Transverse colon (tissue), 4 donors: Measurements from ENCODE around the gene CWC27. TPM values are rescaled to one million over a fixed set of nuclear protein-coding genes. Genes with fewer than 3 reads are reported as not detected.

Experiments used
- DNase-seq: peaks from one replicate; pipeline ENCODE4 v3.0.0-alpha.2; 2019
- H3K27ac ChIP-seq, 4 donors: fragments of 200-600 bp; sonication (generic); 2 replicates each; pipeline ENCODE4 v1.5.1; 2016 to 2018; ENCODE audit warnings: inconsistent platforms in 4 of 4
- H3K27me3 ChIP-seq: fragments of 200-600 bp; sonication (generic); 2 replicates; pipeline ENCODE4 v1.5.1; 2017; ENCODE audit warnings: inconsistent platforms
- H3K36me3 ChIP-seq, 4 donors: fragments of 200-600 bp; sonication (generic); 2 replicates each; pipeline ENCODE4 v1.5.1; 2017 to 2019; ENCODE audit warnings: inconsistent platforms in 4 of 4
- H3K4me1 ChIP-seq, 4 donors: fragments of 200-600 bp; sonication (generic); 2 replicates each; pipeline ENCODE4 v1.5.1; 2017 to 2020; ENCODE audit warnings: inconsistent platforms in 4 of 4
- H3K4me3 ChIP-seq, 4 donors: fragments of 200-600 bp; sonication (generic); 1 replicate in 1 of 4; 2 replicates in 3 of 4; pipeline versions ENCODE4 v1.5.1 to v1.6.1; 2017 to 2019; ENCODE audit warnings: inconsistent platforms in 4 of 4
- H3K9me3 ChIP-seq, 2 donors: fragments of 200-600 bp; sonication (generic); 2 replicates each; pipeline ENCODE4 v1.5.1; 2017 to 2019; ENCODE audit warnings: inconsistent platforms in 2 of 2
- CTCF ChIP-seq, 5 experiments: fragments of 200-600 bp in 3 of 5; fragments of 450-650 bp in 2 of 5; sonication (generic) in 3 of 5; IDR thresholded peaks; 1 replicate in 2 of 5; 2 replicates in 3 of 5; pipeline ENCODE4 v1.5.1; 2016 to 2017; ENCODE audit warnings: antibody characterized with exemption in 5 of 5, inconsistent platforms in 3 of 5, mild to moderate bottlenecking in 2 of 5, moderate library complexity in 1 of 5
- EP300 ChIP-seq: sonication (generic); formaldehyde crosslinking; IDR thresholded peaks from one replicate; pipeline ENCODE4 v1.6.1; 2017; ENCODE audit warnings: antibody characterized with exemption, low read depth
- POLR2A ChIP-seq: fragments of 450-650 bp; IDR thresholded peaks from one replicate; pipeline ENCODE4 v1.6.1; 2016; ENCODE audit warnings: antibody characterized with exemption, mild to moderate bottlenecking, moderate library complexity
- POLR2AphosphoS5 ChIP-seq, 3 donors: sonication (generic); formaldehyde crosslinking; IDR thresholded peaks; one replicate each; pipeline ENCODE4 v1.6.1; 2016; ENCODE audit warnings: antibody characterized with exemption in 3 of 3
- WGBS, 2 donors: methylation state at CpG; one replicate each; pipeline ENCODE4 v1.1.5; 2018; ENCODE audit warnings: low coverage in 1 of 2; 5-methylcytosine and 5-hydroxymethylcytosine counted together
- in situ Hi-C, 4 donors: fragments of 200-750 bp; cut with MboI; loops; one replicate each; pipeline versions ENCODE4 v1.15.0 to v1.15.1; 2017; ENCODE audit warnings: low sequenced_read_pairs in 3 of 4, low pct_ligation_motif_present in 1 of 4, low pct_unique_long_range_greater_than_20kb in 1 of 4
- intact Hi-C: fragments of 100-400 bp; cut with DNase I; formaldehyde crosslinking; loops from one replicate; pipeline ENCODE4 v1.15.1; 2023; ENCODE audit warnings: low total_unique reads
- total RNA-seq, 4 donors: library from RNA; depleted of rRNA; stranded (reverse); fragments of >200 nt; gene quantifications; one replicate each; pipeline ENCODE4 v1.1.0, GENCODE V29; 2016

The CWC27 gene
- total RNA-seq, 4 donors from 2014 or later = 9.6 to 36.2 (median 15.6) TPM; not detected in 1

GRCh38 chr5:64765804-64766504 is 2.8 kb upstream of the CWC27 start:
- no peak overlapping the region for H3K27ac ChIP-seq
- H3K4me1 ChIP-seq = peaks cover 22 to 50% (median 32%) of the 10 kb centered on the region in 4 donors
- no peak overlapping the region for H3K4me3 ChIP-seq
- intact Hi-C loops (no loop called here), in situ Hi-C loops (no loop called here)
- TF ChIP-seq POLR2A (no peak), POLR2AphosphoS5 (IDR thresholded peaks at IDR 0.05) (peak in 1 of 3 donors; percentile 8), CTCF (IDR thresholded peaks at IDR 0.05) (no peak)
- no peaks in the 10 kb centered on the region for H3K9me3 ChIP-seq
- no peaks in the 10 kb centered on the region for H3K27me3 ChIP-seq
- DNase-seq = peak; percentile 17
- 82 to 94% methylated on average over 2 of the region's 2 CpGs for WGBS, 2 donors
- no peaks in the 10 kb centered on the region for H3K36me3 ChIP-seq

- in situ Hi-C loops = no loop called here
- Histone ChIP-seq H3K4me3 (peak overlapping the region in 1 of 4 donors; percentile 97), H3K4me1 (peaks cover 22 to 50% (median 32%) of the 10 kb centered on the region in 4 donors), H3K9me3 (no peaks in the 10 kb centered on the region), H3K27ac (no peak overlapping the region), H3K36me3 (no peaks in the 10 kb centered on the region), H3K27me3 (no peaks in the 10 kb centered on the region)
- 65 to 100% methylated on average over 2 of the region's 2 CpGs for WGBS, 2 donors
- TF ChIP-seq POLR2AphosphoS5 (IDR thresholded peaks at IDR 0.05) = no peak
- intact Hi-C loops = no loop called here
- DNase-seq = no peak
Measured at GRCh38 chr5:64766941-64767340, 1.8 kb upstream of the CWC27 start.

GRCh38 chr5:64767959-64768357 is 772 bp upstream of the CWC27 start:
- no peak for TF ChIP-seq POLR2A
- TF ChIP-seq EP300 = no peak
- no peak for TF ChIP-seq CTCF (IDR thresholded peaks at IDR 0.05)
- no peak for TF ChIP-seq POLR2AphosphoS5 (IDR thresholded peaks at IDR 0.05)
- intact Hi-C loops (no loop called here), in situ Hi-C loops (no loop called here)
- Histone ChIP-seq H3K27ac (peak overlapping the region; percentile 80 to 91 (median 90)), H3K4me3 (peak overlapping the region; percentile 64 to 97 (median 72)), H3K4me1 (peaks cover 22 to 50% (median 32%) of the 10 kb centered on the region in 4 donors), H3K36me3 (no peaks in the 10 kb centered on the region), H3K27me3 (no peaks in the 10 kb centered on the region), H3K9me3 (no peaks in the 10 kb centered on the region)
- 0% methylated on average over 2 to 10 of the region's 10 CpGs for whole genome bisulfite sequencing, 2 donors
- peak; percentile 15 for DNase-seq

GRCh38 chr5:64769855-64770254 is 1.1 kb downstream of the CWC27 start:
- no peaks in the 10 kb centered on the region for H3K27me3 ChIP-seq
- TF ChIP-seq CTCF (IDR thresholded peaks at IDR 0.05) (no peak), POLR2AphosphoS5 (IDR thresholded peaks at IDR 0.05) (no peak), POLR2A (no peak)
- no peaks in the 10 kb centered on the region for H3K9me3 ChIP-seq
- H3K4me3 ChIP-seq = peak overlapping the region in 3 of 4 donors; percentile 64 to 97 (median 79)
- H3K4me1 ChIP-seq = peaks cover 22 to 45% (median 32%) of the 10 kb centered on the region in 4 donors
- H3K36me3 ChIP-seq = no peaks in the 10 kb centered on the region
- no peak for DNase-seq
- in situ Hi-C loops (no loop called here), intact Hi-C loops (no loop called here)
- H3K27ac ChIP-seq = no peak overlapping the region

GRCh38 chr5:64771736-64772135 is 3.0 kb downstream of the CWC27 start:
- intact Hi-C loops (no loop called here), in situ Hi-C loops (no loop called here)
- 85 to 97% methylated on average over 4 of the region's 4 CpGs for WGBS, 2 donors
- H3K9me3 ChIP-seq = no peaks in the 10 kb centered on the region
- H3K27ac ChIP-seq = no peak overlapping the region
- DNase-seq = no peak
- no peak for TF ChIP-seq POLR2AphosphoS5 (IDR thresholded peaks at IDR 0.05)
- TF ChIP-seq EP300 = no peak
- no peak for TF ChIP-seq POLR2A
- no peak for TF ChIP-seq CTCF (IDR thresholded peaks at IDR 0.05)
- peaks cover 0 to 5% (median 0%) of the 10 kb centered on the region in 4 donors for H3K36me3 ChIP-seq
- peaks cover 13 to 27% (median 20%) of the 10 kb centered on the region in 4 donors for H3K4me1 ChIP-seq
- no peaks in the 10 kb centered on the region for H3K27me3 ChIP-seq
- H3K4me3 ChIP-seq = no peak overlapping the region
